GM21515 (cell line): ENCODE results near the gene NT5C3B.
"Not testable (repeated sequence)": the region's sequence is repeated elsewhere in the genome, so short reads cannot be mapped to it uniquely, and the experiment has no call there.

Experiments
- ATAC-seq: cut with Tn5 transposase; IDR thresholded peaks from one replicate; pipeline ENCODE4 v1.9.1; 2021; ENCODE audit not compliant: unreplicated experiment

NT5C3B gene

DNA sequence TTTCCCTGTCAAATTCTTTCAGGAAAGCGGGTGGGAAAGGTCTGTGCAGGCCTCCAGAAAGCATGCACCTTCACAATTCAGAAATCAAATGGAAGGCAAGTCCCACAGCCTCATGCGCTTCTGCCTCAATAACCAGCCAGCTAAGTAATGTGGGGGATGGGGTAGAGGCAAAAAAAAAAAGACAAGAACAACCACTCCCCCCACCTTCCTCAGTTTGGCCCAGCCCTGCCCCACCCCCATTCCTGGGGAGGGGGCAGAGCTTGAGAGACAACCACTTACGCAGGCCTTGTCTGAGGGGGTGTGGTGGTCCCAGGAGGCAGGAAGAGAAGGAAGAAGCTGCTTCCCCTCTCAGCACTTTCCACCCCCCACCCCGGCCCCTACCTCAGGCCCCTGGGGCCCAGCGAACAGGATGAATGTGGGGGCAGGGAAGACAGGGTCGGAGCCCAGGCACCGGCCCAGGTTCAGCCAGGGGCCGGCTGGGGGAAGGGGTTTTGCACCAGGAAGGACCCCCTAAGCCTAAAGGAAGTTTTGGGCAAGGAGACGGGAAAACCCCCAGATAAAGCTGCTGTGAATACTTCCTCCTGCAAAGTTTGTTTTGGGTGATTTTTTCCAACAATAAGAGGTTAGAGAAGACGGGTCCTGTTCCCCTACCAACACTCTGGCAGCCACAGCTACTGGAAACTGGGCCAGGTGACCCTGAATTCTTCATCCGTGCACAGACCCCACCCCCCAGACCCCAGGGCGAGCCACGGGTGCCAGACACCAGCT lies 50.8 kb downstream of the NT5C3B start:
- no peak for ATAC-seq

DNA sequence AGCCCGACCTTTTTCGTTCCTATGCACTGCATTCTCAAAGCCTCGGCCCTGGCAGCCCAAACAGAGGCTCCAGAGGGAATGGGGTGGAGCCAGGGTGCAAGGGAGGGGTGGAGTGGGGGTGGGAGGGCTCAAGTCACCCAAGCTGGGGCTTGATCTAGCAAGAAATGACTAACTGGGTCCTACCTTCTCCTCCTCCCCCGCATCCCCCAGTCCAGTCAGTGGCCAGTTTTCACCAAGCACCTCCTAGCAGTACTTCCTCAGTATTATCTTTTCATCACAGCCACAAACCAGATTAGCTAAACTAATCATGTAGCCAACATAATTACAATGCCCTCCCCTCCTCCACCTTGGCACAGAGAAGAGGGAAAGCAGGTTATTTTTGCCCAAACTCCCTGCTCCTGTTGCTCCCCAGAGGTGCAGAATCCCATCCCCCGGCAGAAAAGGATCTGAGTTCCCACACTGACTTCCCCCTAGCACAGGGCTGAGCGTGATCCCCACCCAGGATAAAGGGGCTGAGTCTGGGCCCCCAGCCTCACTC lies 51.8 kb downstream of the NT5C3B start:
- ATAC-seq, result no peak

DNA sequence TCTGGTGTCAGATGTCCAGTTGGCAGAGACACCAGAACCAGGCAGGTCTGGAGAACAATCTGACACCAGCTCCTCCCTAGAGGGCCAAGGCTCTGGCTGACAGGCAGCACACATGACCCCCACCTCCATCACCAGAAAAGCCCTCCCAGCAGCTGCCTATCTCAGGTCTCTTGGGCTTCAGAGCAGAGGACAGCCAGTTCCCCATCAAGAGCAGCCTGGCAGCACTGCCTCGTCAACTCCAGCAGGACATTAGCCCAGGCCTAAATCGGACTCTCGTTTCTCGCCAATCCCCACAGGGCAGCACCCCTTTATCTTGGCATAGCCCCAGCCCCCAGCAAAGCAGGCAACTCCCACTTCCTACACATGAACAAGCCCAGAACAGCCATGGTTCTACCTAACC lies 53.9 kb downstream of the NT5C3B start:
- ATAC-seq, result no peak

DNA sequence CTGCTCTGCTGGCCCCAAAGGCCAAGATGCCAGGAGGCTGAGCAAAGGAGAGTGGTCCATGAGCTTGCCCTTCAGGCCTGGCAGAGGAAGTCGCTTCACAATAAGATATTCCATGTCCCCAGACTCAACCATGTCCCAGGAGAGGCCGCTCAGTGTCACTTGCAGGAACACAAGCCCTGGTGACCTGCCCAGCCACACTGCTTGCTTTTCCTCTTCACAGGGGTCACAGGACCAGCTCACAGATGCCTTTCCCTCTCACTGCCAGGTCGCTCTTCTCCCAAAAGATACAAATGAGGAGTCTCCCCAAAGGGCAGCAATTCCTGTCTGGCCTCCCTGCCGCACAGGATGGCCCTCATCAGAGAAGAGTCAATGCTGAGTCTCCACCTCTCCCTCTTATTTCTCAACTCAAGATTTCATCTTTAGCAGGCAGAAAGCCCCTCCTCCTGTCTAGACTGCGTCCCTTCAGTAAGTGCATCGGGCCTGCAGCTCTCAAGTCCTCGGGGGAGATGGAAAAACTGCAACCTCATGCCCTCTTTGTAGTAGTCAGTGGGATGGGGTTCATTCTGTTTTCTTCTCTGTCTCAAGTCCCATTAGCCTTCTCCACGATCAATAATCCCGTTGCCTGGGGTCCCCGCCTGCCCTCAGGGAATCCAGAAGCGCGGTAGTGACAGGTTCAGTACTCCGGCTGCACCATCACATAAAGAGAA lies 54.5 kb downstream of the NT5C3B start:
- ATAC-seq, result no peak

DNA sequence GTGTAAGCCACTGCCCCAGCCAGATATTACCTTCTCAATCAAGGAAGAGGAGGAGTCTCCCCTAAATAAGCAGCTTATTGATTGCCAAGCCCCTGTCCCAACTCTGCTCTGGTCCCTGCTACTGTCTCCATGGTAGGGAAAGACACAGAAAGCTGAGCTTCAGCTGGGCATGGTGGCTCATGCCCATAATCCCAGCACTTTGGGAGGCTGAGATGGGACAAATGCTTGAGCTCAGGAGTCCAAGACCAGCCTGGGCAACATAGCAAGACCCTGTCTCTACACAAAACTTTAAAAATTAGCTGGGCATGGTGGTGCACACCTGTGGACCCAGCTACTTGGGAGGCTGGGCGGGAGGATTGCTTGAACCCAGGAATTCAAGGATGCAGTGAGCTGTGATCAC lies 56.1 kb downstream of the NT5C3B start:
- no peak for ATAC-seq

DNA sequence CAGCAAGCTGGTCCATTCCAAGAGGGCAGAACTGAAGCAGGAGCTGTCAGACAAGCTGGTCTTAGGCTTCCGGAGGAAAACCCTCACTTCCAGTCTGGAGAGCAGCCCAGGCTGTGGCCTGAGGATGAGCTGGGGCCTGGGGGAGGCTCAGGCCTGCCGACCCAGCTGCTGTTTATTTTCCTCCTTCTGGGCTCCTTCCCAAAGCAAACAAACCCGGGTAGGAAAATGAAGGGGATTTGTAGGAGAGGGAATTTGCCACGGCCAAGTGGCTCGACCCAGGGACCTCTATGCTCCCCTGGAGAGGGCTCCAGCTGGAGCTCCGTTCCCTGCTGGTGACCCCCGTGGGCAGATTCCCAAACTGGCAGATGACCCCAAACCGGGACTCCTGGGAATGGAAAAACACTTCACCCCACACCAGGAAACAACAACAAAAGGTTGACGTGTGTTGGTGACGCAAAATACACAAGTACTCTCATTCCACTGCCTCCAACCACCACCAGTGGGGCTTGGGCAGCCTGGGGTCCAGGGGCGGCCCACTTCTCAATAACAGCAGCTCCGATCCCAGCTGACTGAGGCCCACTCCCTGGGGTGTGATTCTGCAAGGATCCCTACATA lies 58.4 kb downstream of the NT5C3B start:
- no peak for ATAC-seq

DNA sequence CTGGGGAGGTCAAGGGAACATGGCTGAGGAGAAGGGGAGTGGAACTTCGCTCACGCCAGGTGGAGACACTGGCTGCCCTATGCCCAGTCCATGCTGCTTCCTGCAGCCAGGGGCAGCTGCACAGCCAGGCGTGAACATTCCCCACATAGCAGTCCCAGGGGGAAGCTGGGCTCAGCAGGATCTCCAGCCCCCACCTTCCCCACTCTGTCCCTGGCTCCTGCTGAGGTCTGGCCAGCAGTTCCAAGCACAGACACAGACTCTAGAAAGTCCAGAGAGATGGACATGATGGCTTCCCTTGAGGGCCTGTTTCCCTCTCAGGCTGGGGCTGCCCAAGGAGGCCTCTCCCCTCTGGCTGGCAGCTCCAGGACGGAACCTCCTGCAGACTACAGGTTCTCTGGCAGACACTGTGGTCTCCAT lies 58.9 kb downstream of the NT5C3B start:
- ATAC-seq, result no peak

DNA sequence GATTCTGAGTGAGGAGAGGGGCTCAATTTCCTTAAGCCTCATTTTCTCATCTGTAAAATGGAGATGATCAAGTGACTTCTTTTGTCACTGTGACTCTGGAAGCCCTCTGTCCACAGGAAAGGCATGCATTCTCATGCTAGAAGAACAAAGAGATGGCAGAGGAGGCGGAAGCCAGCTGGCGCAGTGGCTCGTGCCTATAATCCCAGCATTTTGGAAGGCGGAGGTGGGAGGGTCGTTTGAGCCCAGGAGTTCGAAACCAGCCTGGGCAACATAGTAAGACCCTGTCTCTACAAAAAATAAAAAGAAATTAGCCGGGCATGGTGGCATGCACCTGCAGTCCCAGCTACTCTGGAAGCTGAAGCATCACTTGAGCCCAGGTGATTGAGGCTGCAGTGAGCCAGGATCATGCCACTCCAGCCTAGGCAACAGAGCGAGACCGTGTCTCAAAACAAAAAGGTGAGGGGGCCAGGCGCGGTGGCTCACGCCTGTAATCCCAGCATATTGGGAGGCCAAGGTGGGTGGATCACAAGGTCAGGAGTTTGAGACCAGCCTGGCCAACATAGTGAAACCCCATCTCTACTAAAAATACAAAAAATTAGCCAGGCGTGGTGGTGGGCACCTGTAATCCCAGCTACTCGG lies 59.7 kb downstream of the NT5C3B start:
- ATAC-seq, result not testable (repeated sequence)

DNA sequence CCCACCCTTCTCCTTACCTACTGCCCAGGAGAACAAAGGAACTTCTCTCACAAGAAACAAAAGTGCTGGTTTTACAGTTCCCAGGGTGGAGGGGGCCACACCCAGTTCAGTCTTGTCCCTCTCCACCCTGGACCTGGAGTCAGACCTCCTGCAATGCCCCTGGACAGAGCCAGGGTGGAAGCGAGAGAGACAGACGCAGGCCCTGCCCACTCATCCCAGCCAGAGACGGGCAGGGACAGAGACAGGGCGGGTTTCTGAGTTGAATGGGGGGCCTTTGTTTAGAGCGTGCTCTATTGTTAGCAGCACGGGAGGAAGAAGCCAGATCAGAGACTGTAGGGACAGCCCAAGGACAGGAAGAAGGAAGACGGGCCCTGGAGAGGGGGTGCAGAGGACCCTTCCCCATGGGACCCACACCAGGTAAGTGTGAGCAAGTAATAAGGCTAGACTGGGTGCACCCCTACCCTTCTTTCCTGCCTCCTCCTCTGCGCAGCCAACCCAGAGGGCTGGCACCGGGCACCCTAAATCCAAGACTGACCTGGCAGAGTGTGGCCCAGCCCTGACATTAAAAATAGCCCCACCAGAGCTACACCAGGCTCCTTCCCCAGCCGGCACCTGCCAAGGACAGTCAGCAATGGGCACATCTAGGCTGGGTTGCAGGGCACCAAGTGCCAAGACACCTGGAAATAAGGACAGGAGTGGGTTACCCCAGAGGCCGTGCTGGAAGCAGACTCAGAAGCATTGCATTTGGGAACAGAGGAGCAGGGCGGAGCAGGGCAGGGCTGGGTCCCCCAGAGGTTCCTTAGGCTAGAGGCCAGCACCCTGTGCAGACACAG lies 60.4 kb downstream of the NT5C3B start:
- ATAC-seq, result no peak
